Astrocyte of the spinal cord (primary cell): ENCODE measurements around the gene CFD.
"Not testable (repeated sequence)": the region's sequence is repeated elsewhere in the genome, so short reads cannot be mapped to it uniquely, and the experiment has no call there.

Experiments used
- DNase-seq: peaks from one replicate; pipeline ENCODE4 v3.0.0; 2011; ENCODE audit warnings: low read depth, low spot score
- H3K4me3 ChIP-seq: 2 replicates; pipeline ENCODE4 v1.5.1; 2011; ENCODE audit warnings: low read depth, mild to moderate bottlenecking, low read length, moderate library complexity
- in situ Hi-C: cut with HindIII; loops from 2 replicates; pipeline ENCODE4 v1.10.0; 2017; ENCODE audit warnings: low sequenced_read_pairs
- TF ChIP-seq, protein P1 (sequence below): IDR thresholded peaks from 2 replicates; pipeline ENCODE4 v1.5.1; 2012; ENCODE audit warnings: low read depth, mild to moderate bottlenecking, low read length, inconsistent platforms

Gene CFD

DNA sequence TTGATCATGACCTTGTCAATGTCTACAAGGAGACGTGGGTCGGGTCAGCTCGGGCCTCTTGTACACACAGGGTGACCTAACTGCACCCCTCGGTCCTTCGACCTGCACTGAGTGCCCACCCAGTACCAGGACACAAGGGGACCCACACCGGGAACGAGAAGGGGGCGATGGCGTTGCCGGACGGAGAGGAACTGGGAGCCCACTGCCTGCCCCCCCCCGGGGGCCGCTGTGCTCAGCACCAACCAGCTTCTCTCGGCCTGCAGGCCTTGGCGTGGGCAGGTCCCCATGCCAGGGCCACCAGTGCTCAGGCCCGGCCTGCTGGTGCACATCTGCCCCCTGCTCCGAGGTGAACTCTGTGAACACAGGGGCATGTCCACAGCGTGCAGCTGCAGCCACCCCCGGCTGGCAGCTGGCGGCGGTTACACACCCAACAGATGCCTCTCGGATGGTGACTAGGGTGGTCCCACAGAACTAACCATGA, 14.1 kb downstream of the CFD start:
- no peak for DNase-seq
- in situ Hi-C loops, result no loop called here
- TF ChIP-seq, protein P1, sequence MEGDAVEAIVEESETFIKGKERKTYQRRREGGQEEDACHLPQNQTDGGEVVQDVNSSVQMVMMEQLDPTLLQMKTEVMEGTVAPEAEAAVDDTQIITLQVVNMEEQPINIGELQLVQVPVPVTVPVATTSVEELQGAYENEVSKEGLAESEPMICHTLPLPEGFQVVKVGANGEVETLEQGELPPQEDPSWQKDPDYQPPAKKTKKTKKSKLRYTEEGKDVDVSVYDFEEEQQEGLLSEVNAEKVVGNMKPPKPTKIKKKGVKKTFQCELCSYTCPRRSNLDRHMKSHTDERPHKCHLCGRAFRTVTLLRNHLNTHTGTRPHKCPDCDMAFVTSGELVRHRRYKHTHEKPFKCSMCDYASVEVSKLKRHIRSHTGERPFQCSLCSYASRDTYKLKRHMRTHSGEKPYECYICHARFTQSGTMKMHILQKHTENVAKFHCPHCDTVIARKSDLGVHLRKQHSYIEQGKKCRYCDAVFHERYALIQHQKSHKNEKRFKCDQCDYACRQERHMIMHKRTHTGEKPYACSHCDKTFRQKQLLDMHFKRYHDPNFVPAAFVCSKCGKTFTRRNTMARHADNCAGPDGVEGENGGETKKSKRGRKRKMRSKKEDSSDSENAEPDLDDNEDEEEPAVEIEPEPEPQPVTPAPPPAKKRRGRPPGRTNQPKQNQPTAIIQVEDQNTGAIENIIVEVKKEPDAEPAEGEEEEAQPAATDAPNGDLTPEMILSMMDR, result no peak
- H3K4me3 ChIP-seq, result no peak overlapping the region

DNA sequence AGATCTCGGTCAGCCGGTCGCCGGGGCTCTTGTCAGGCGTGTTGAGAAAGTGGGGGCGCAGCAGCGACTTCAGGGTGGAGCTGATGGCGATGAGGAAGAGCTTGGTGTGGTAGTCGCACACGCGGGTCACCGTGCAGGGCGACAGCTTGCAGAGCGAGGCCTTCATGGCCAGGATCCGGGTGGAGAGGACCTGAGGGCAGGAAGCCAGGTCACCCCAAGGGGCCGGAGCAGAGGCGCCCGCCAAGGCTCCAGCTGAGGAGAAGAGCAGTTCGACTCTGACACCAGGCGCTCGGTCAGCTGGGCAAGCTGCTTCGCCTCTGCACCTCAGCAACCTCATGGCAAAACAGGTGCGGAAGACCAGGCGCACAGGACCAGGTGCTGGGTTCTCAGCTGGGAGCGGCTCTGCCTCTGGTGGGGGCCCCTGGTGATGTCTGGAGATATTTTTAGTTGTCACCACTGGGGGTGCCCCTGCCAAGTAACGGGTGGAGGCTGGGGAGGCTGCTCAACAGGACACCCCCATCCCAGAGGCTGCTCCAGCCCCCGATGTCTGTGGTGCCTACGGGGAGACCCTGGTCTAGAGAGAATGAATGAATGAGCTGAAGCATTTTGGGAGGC, 15.9 kb downstream of the CFD start:
- TF ChIP-seq, protein P1, result no peak
- in situ Hi-C loops, result no loop called here
- DNase-seq, result no peak
- no peak overlapping the region for H3K4me3 ChIP-seq

DNA sequence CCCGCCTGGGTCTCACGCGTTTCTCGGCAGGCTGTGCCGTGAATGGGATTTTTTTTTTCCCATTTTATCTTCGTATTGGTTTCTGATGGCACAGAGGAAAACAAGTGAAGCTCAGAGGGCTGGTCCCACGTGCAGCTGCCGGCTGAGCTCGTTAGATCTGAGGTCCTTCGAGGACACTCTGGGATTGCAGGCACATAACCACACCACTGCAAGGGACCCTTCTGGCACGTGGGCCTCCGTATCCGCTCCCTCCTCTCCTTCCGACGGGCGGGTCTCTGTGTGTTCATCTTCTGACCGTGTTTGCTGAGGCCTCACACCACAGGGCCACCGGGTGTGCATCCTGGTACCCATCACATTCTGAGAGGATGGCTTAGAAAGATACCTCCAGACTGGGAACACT, 16.6 kb downstream of the CFD start:
- in situ Hi-C loops, result no loop called here
- H3K4me3 ChIP-seq, result no peak overlapping the region
- TF ChIP-seq, protein P1, result no peak
- DNase-seq, result no peak

DNA sequence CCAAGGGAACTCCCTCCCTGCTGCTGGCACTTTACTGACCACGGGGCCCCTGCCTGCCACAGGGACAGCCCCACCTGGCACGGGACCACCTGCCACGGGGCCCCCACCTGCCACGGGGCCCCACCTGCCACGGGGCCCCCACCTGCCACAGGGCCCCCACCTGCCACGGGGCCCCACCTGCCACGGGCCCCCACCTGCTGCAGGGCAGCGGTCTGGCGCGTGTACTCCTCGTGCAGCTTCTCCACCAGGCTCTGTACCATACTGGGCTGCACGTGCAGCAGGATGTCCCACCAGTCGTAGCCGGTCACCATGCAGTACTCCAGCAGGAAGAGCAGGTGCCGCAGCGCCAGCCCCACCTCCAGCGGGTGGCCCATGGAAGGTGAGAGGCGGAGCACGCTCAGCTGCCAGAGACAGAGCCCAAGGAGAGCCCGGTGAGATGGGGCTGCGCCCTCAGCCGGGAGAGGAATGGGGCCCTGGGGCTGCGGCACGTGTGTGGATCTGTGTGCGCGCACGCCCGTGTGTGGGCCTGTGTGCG, 17.4 kb downstream of the CFD start:
- no peak for DNase-seq
- TF ChIP-seq, protein P1, result no peak
- H3K4me3 ChIP-seq, result no peak overlapping the region
- in situ Hi-C loops, result no loop called here

DNA sequence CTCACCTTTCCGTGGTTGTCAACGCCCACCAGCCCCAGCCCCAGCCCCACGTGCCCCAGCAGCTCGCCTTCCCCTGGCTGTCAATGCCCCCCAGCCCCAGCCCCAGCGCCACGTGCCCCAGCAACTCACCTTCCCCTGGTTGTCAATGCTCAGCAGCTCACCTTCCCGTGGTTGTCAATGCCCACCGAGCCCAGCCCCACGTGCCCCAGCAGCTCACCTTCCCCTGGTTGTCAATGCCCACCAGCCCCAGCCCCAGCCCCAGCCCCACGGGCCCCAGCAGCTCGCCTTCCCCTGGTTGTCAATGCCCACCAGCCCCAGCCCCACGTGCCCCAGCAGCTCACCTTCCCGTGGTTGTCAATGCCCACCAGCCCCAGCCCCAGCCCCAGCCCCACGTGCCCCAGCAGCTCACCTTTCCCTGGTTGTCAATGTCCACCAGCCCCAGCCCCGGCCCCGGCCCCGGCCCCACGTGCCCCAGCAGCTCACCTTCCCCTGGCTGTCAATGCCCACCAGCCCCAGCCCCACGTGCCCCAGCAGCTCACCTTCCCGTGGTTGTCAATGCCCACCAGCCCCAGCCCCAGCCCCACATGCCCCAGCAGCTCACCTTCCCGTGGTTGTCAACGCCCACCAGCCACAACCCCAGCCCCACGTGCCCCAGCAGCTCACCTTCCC, 18.7 kb downstream of the CFD start:
- DNase-seq, in situ Hi-C loops, H3K4me3 ChIP-seq: not testable (repeated sequence)

DNA sequence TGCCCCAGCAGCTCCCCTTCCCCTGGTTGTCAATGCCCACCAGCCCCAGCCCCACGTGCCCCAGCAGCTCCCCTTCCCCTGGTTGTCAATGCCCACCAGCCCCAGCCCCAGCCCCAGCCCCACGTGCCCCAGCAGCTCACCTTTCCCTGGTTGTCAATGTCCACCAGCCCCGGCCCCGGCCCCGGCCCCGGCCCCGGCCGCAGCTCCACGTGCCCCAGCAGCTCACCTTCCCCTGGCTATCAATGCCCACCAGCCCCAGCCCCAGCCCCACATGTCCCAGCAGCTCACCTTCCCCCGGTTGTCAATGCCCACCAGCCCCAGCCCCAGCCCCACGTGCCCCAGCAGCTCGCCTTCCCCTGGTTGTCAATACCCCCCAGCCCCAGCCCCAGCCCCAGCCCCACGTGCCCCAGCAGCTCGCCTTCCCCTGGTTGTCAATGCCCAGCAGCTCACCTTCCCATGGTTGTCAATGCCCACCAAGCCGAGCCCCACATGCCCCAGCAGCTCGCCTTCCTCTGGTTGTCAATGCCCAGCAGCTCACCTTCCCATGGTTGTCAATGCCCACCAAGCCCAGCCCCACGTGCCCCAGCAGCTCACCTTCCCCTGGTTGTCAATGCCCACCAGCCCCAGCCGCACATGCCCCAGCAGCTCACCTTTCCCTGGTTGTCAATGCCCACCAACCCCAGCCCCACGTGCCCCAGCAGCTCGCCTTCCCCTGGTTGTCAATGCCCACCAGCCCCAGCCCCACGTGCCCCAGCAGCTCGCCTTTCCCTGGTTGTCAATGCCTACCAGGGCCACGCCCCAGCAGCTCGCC, 19.5 kb downstream of the CFD start:
- H3K4me3 ChIP-seq, in situ Hi-C loops, DNase-seq: not testable (repeated sequence)

DNA sequence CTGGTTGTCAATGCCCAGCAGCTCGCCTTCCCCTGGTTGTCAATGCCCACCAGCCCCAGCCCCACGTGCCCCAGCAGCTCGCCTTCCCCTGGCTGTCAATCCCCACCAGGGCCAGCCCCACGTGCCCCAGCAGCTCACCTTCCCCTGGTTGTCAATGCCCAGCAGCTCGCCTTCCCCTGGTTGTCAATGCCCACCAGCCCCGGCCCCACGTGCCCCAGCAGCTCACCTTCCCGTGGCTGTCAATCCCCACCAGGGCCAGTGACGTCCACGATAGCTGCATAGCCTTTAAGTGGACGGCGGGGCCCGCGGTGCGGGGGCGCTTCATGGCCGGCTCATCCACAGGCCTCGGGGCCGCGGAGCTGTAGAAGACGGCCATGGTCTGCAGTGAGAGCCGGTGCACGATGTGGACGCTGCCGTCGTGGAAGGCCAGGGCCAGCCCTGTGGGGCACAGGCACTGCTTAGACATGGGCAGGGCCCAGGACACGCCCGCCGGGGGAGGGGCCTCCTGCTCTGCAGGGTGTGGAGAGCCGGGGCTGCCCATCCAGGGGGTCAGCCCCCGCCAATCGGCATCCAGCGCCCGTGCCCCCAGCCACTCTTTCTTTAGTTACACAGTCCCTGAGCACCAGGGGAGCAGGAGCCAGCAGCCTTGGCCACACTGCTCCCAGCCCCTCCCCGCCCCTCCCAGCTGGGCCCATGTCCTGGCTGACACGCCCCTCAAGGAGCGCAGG, 20.4 kb downstream of the CFD start:
- TF ChIP-seq, protein P1, result no peak
- H3K4me3 ChIP-seq, result no peak overlapping the region
- in situ Hi-C loops, result no loop called here
- DNase-seq, result no peak
